ENCODE results near the gene RTL9.
A peak's percentile ranks its signal among the peaks of the same experiment; 100 is the strongest.

The RTL9 gene

GRCh38 chrX:110407910-110408545 is 49.4 kb downstream of the RTL9 start:
- peak; percentile 52 for DNase-seq

Data from RPMI8226 (cell line).